Right hindlimb (tissue), 1 donor: ENCODE data around the gene ANXA2.
"Not testable (repeated sequence)": the region's sequence is repeated elsewhere in the genome, so short reads cannot be mapped to it uniquely, and the experiment has no call there.

Experiments used
- DNase-seq: peaks from one replicate; pipeline ENCODE4 v3.0.0-alpha.2; 2018

The ANXA2 gene

GRCh38 chr15:60397772-60398445 is at the start of gene ANXA2:
Gene ANXA2, minus strand, starts transcription at chr15:60397986. Its CDS starts 11,911 bp downstream, at chr15:60386075.
- peak; percentile 90 for DNase-seq

- DNase-seq: no peak
Observed at GRCh38 chr15:60444289-60444912, 46.6 kb upstream of the ANXA2 start.

- no peak for DNase-seq
Observed at GRCh38 chr15:60442763-60443162, 45.0 kb upstream of the ANXA2 start.

- DNase-seq: no peak
Observed at GRCh38 chr15:60442031-60442650, 44.4 kb upstream of the ANXA2 start.

- DNase-seq: no peak
Observed at GRCh38 chr15:60441331-60441730, 43.5 kb upstream of the ANXA2 start.

- DNase-seq: no peak
Observed at GRCh38 chr15:60438646-60439045, 40.9 kb upstream of the ANXA2 start.

- no peak for DNase-seq
Observed at GRCh38 chr15:60428935-60429334, 31.1 kb upstream of the ANXA2 start.

GRCh38 chr15:60426870-60427508 is 29.2 kb upstream of the ANXA2 start:
- no peak for DNase-seq

GRCh38 chr15:60425461-60425860 is 27.7 kb upstream of the ANXA2 start:
- no peak for DNase-seq

GRCh38 chr15:60424006-60424405 is 26.2 kb upstream of the ANXA2 start:
- DNase-seq: no peak

GRCh38 chr15:60423537-60423936 is 25.8 kb upstream of the ANXA2 start:
- DNase-seq: peak; percentile 73

- peak; percentile 29 for DNase-seq
Observed at GRCh38 chr15:60421544-60421943, 23.8 kb upstream of the ANXA2 start.

GRCh38 chr15:60420203-60420716 is 22.5 kb upstream of the ANXA2 start:
- no peak for DNase-seq

- no peak for DNase-seq
Observed at GRCh38 chr15:60419753-60420152, 22.0 kb upstream of the ANXA2 start.

GRCh38 chr15:60418096-60418495 is 20.3 kb upstream of the ANXA2 start:
- DNase-seq: no peak

- no peak for DNase-seq
Observed at GRCh38 chr15:60417112-60417511, 19.3 kb upstream of the ANXA2 start.

GRCh38 chr15:60416484-60416883 is 18.7 kb upstream of the ANXA2 start:
- no peak for DNase-seq

GRCh38 chr15:60414016-60414682 is 16.4 kb upstream of the ANXA2 start:
- no peak for DNase-seq

- peak; percentile 69 for DNase-seq
Observed at GRCh38 chr15:60413231-60413824, 15.5 kb upstream of the ANXA2 start.

- DNase-seq: not testable (repeated sequence)
Observed at GRCh38 chr15:60412807-60413206, 15.0 kb upstream of the ANXA2 start.

- DNase-seq: no peak
Observed at GRCh38 chr15:60411774-60412425, 14.1 kb upstream of the ANXA2 start.

GRCh38 chr15:60410350-60410749 is 12.6 kb upstream of the ANXA2 start:
- DNase-seq: not testable (repeated sequence)
